BJ (cell line): Measurements from ENCODE around the gene RUNX1. TPM values are rescaled to one million over a fixed set of nuclear protein-coding genes. Genes with fewer than 3 reads are reported as not detected.

Experiments
- CTCF ChIA-PET: fragments of 350-600 bp; formaldehyde crosslinking; extraction: SDS; loops from one replicate; lab custom pipeline; 2021; ENCODE audit warnings: antibody characterized with exemption, inconsistent platforms; lab: Yijun Ruan, JAX
- POLR2A ChIA-PET: fragments of 300-600 bp; sonication (Branson Sonifier 250); formaldehyde crosslinking; extraction: SDS; loops from one replicate; lab custom pipeline; 2021; ENCODE audit warnings: antibody characterized with exemption; lab: Charles Lee
- DNase-seq: peaks from one replicate; pipeline ENCODE4 v3.0.0-alpha.2; 2011; ENCODE audit warnings: low read depth
- H3K27me3 ChIP-seq: 2 replicates; pipeline ENCODE4 v1.6.0; 2011; ENCODE audit warnings: low read length; ENCODE audit not compliant: control insufficient read depth, insufficient read depth
- H3K36me3 ChIP-seq: 2 replicates; pipeline ENCODE4 v1.5.1; 2011; ENCODE audit warnings: low read length; ENCODE audit not compliant: control insufficient read depth, insufficient read depth
- H3K4me3 ChIP-seq: 2 replicates; pipeline ENCODE4 v1.5.1; 2011; ENCODE audit warnings: low read depth, mild to moderate bottlenecking, control low read depth, low read length
- polyA plus RNA-seq: library from polyadenylated mRNA; depleted of rRNA; stranded (reverse); fragments of >200 nt; gene quantifications from 2 replicates; pipeline ENCODE4 v1.2.3, GENCODE V29; 2011
- TF ChIP-seq, protein P1 (sequence below): IDR thresholded peaks from 2 replicates; pipeline ENCODE4 v1.5.1; 2011; ENCODE audit warnings: low read depth, mild to moderate bottlenecking, control low read depth, inconsistent platforms, low read length, moderate library complexity; ENCODE audit not compliant: insufficient read depth

RUNX1 gene
- polyA plus RNA-seq, 1 experiment, result 36.1 TPM

DNA sequence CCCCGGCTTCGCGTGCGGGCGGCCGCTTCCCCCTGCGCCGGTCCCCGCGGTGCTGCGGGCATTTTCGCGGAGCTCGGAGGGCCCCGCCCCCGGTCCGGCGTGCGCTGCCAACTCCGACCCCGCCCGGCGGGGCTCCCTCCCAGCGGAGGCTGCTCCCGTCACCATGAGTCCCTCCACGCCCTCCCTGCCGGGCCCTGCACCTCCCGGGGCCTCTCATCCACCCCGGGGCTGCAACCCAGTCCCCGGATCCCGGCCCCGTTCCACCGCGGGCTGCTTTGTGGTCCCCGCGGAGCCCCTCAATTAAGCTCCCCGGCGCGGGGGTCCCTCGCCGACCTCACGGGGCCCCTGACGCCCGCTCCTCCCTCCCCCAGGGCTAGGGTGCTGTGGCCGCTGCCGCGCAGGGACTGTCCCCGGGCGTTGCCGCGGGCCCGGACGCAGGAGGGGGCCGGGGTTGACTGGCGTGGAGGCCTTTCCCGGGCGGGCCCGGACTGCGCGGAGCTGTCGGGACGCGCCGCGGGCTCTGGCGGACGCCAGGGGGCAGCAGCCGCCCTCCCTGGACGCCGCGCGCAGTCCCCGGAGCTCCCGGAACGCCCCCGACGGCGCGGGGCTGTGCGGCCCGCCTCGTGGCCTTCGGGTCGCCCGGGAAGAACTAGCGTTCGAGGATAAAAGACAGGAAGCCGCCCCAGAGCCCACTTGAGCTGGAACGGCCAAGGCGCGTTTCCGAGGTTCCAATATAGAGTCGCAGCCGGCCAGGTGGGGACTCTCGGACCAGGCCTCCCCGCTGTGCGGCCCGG is 159.2 kb downstream of the RUNX1 start:
- no peak for DNase-seq
- POLR2A ChIA-PET, result interaction anchor here (0.5 to 2.4 kb wide), 7 partner anchors 42 to 950 kb away, joined by 3 to 13 read pairs (median 3); no protein-coding TSS in a partner anchor
- CTCF ChIA-PET, result interaction anchor here (0.6 to 3.4 kb wide), 30 partner anchors 8 to 1051 kb away, joined by 3 to 12 read pairs (median 4); no protein-coding TSS in a partner anchor
- no peaks in the 10 kb centered on the region for H3K27me3 ChIP-seq
- peaks cover 5% of the 10 kb centered on the region for H3K36me3 ChIP-seq
- H3K4me3 ChIP-seq, result peak overlapping the region; percentile 61
- TF ChIP-seq, protein P1, sequence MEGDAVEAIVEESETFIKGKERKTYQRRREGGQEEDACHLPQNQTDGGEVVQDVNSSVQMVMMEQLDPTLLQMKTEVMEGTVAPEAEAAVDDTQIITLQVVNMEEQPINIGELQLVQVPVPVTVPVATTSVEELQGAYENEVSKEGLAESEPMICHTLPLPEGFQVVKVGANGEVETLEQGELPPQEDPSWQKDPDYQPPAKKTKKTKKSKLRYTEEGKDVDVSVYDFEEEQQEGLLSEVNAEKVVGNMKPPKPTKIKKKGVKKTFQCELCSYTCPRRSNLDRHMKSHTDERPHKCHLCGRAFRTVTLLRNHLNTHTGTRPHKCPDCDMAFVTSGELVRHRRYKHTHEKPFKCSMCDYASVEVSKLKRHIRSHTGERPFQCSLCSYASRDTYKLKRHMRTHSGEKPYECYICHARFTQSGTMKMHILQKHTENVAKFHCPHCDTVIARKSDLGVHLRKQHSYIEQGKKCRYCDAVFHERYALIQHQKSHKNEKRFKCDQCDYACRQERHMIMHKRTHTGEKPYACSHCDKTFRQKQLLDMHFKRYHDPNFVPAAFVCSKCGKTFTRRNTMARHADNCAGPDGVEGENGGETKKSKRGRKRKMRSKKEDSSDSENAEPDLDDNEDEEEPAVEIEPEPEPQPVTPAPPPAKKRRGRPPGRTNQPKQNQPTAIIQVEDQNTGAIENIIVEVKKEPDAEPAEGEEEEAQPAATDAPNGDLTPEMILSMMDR, result 0 out of 2 replicates have a peak, but pooled peaks have one; percentile 14

DNA sequence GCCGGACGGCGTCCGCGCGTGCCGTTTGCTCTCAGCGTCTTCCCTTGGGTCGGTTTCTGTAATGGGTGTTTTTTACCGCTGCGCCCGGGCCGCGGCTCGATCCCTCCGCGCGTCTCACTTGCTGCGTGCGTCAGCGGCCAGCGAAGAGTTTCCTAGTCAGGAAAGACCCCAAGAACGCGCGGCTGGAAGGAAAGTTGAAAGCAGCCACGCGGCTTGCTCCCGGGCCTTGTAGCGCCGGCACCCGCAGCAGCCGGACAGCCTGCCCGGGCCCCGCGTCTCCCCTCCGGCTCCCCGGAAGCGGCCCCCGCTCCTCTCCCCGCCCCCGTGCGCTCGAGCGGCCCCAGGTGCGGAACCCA is 159.8 kb downstream of the RUNX1 start:
- Histone ChIP-seq H3K27me3 (no peaks in the 10 kb centered on the region), H3K4me3 (peak overlapping the region; percentile 61), H3K36me3 (peaks cover 5% of the 10 kb centered on the region)
- TF ChIP-seq, protein P1, result no peak
- DNase-seq, result no peak
- POLR2A ChIA-PET, result interaction anchor here (0.6 to 2.4 kb wide), 5 partner anchors 43 to 951 kb away, joined by 3 to 13 read pairs (median 3); no protein-coding TSS in a partner anchor
- CTCF ChIA-PET, result interaction anchor here (0.6 to 3.4 kb wide), 27 partner anchors 9 to 1051 kb away, joined by 3 to 12 read pairs (median 4); no protein-coding TSS in a partner anchor

DNA sequence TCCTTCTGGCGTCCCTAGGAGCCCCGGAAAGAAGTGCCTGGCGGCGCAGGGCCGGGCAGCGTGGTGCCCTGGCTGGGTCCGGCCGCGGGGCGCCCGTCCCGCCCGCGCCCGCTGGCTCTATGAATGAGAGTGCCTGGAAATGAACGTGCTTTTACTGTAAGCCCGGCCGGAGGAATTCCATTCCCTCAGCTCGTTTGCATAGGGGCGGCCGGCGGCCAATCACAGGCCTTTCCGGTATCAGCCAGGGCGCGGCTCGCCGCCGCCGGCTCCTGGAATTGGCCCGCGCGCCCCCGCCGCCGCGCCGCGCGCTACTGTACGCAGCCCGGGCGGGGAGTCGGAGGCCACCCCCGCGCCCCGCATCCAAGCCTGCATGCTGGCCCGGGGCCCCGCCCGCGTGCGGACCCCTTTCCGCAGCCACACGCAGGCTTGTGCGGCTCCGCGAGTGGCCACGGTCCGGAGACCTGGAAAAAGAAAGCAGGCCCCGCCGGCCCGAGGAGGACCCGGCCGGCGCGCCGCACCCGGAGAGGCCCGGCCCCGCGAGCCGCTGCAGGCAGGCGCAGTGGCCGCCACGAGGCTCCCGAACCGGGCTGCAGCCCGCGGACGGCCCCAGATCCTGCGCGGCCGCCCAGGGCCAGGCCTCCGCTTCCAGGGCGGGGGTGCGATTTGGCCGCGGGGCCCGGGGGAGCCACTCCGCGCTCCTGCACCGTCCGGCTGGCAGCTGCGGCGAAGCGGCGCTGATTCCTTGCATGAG is 160.4 kb downstream of the RUNX1 start:
- CTCF ChIA-PET, result interaction anchor here (0.6 to 3.9 kb wide), 17 partner anchors 9 to 1052 kb away, joined by 3 to 21 read pairs (median 4); no protein-coding TSS in a partner anchor
- POLR2A ChIA-PET, result interaction anchor here (0.6 to 2.4 kb wide), 11 partner anchors 18 to 1418 kb away, joined by 3 to 13 read pairs (median 3); no protein-coding TSS in a partner anchor
- peak overlapping the region; percentile 97 for H3K4me3 ChIP-seq
- H3K36me3 ChIP-seq, result peaks cover 5% of the 10 kb centered on the region
- peak; percentile 76 for DNase-seq
- no peaks in the 10 kb centered on the region for H3K27me3 ChIP-seq
- TF ChIP-seq, protein P1, result no peak

DNA sequence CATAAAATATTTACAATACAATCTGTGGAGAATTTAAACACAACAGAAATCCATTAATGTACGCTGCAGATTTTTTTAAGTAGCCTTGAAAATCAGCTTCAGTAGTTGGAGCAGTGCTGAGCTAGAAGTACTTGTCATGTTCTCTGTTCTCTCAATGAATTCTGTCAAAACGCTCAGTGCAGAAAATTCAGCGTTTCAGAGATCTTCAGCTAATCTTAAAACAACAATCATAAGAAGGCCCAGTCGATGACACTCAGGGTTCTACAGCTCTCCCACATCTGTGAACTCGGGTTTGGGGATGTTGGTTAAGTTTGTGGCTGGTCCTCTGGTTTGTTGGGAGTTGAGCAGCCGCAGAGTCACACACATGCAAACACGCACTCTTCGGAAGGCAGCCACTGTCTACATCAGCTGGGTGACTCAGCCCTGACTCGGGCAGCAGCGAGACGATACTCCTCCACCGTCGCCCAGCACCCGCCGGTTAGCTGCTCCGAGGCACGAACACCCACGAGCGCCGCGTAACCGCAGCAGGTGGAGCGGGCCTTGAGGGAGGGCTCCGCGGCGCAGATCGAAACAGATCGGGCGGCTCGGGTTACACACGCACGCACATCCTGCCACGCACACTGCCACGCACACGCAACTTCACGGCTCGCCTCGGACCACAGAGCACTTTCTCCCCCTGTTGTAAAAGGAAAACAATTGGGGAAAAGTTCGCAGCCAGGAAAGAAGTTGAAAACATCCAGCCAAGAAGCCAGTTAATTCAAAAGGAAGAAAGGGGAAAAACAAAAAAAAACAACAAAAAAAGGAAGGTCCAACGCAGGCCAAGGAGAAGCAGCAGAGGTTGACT is 161.2 kb downstream of the RUNX1 start:
- DNase-seq, result peak; percentile 80
- Histone ChIP-seq H3K27me3 (no peaks in the 10 kb centered on the region), H3K4me3 (peak overlapping the region; percentile 97), H3K36me3 (peaks cover 7% of the 10 kb centered on the region)
- TF ChIP-seq, protein P1, result no peak
- CTCF ChIA-PET, result interaction anchor here (0.9 to 3.9 kb wide), 8 partner anchors 42 to 1044 kb away, joined by 3 to 21 read pairs (median 4); no protein-coding TSS in a partner anchor
- POLR2A ChIA-PET, result interaction anchor here (0.6 to 2.4 kb wide), 8 partner anchors 29 to 1417 kb away, joined by 3 to 13 read pairs (median 5); no protein-coding TSS in a partner anchor
